Measurements from ENCODE around the gene CLEC17A.

Gene CLEC17A

GRCh38 chr19:14639536-14640277 lies 56.8 kb downstream of the CLEC17A start:
- in situ Hi-C loops (cut with HindIII; ENCODE audit: low sequenced_read_pairs), result no loop called here

- in situ Hi-C loops (cut with HindIII; ENCODE audit: low sequenced_read_pairs), result no loop called here
These were observed 65.6 kb downstream of the CLEC17A start for GRCh38 chr19:14648506-14648905.

GRCh38 chr19:14649020-14649419 lies 66.1 kb downstream of the CLEC17A start:
- in situ Hi-C loops (cut with HindIII; ENCODE audit: low sequenced_read_pairs), result no loop called here

GRCh38 chr19:14650161-14650560 lies 67.3 kb downstream of the CLEC17A start:
- in situ Hi-C loops (cut with HindIII; ENCODE audit: low sequenced_read_pairs), result no loop called here

GRCh38 chr19:14654786-14655560 lies 72.1 kb downstream of the CLEC17A start:
- in situ Hi-C loops (cut with HindIII; ENCODE audit: low sequenced_read_pairs), result no loop called here

- in situ Hi-C loops (cut with HindIII; ENCODE audit: low sequenced_read_pairs), result no loop called here
These were observed 72.8 kb downstream of the CLEC17A start for GRCh38 chr19:14655726-14656125.

- in situ Hi-C loops (cut with HindIII; ENCODE audit: low sequenced_read_pairs), result no loop called here
These were observed 77.1 kb downstream of the CLEC17A start for GRCh38 chr19:14659874-14660489.

- in situ Hi-C loops (cut with HindIII; ENCODE audit: low sequenced_read_pairs), result no loop called here
These were observed 78.6 kb downstream of the CLEC17A start for GRCh38 chr19:14661372-14661924.
